ENCODE data around the gene CCDC8. TPM values are rescaled to one million over a fixed set of nuclear protein-coding genes. Genes with fewer than 3 reads are reported as not detected.

CCDC8 gene
- polyA plus RNA-seq, 2 of the 4 experiments (the other 2 are of a cell fraction), result 0.04 to 0.08 TPM

DNA sequence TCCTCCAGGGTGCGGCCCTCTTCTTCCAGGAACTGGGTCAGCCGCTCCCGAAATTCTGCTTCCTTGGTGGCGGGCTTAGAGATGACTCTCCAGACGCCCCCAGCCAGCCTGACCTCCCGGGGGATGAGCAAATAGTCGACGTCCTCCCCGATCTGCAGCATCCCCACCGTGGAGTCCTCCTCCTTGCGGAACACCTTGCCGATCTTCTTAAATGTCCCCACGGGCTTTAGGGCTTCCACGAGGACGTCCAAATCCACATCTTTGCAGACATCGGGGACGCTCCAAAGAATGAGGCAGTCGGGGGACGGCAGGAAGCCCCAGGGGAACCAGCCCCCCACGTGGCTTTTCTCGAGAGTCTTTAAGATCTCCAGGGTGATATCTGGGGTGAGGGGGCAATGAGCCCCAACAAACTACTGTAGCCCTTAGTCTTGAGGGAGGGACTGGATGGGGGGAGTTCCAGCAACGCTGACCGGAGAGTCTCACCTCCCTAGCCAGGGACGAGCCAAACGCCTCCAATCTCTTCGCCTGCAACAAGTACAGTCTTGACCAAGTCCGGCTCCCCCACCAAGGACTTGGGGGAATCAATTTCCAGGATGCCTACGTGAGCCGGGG is 608 bp downstream of the CCDC8 start:
- TF ChIP-seq ZSCAN20 (CRISPR knock-in tag; IDR thresholded peaks at IDR 0.05), result no peak
- no peak for TF ChIP-seq TP53 (CRISPR knock-in tag; IDR thresholded peaks at IDR 0.05)
- no peak for TF ChIP-seq CEBPB (IDR thresholded peaks at IDR 0.05)
- no peak for TF ChIP-seq MAZ (IDR thresholded peaks at IDR 0.05; ENCODE audit: borderline replicate concordance, low read depth, low read length)
- TF ChIP-seq, protein P1, sequence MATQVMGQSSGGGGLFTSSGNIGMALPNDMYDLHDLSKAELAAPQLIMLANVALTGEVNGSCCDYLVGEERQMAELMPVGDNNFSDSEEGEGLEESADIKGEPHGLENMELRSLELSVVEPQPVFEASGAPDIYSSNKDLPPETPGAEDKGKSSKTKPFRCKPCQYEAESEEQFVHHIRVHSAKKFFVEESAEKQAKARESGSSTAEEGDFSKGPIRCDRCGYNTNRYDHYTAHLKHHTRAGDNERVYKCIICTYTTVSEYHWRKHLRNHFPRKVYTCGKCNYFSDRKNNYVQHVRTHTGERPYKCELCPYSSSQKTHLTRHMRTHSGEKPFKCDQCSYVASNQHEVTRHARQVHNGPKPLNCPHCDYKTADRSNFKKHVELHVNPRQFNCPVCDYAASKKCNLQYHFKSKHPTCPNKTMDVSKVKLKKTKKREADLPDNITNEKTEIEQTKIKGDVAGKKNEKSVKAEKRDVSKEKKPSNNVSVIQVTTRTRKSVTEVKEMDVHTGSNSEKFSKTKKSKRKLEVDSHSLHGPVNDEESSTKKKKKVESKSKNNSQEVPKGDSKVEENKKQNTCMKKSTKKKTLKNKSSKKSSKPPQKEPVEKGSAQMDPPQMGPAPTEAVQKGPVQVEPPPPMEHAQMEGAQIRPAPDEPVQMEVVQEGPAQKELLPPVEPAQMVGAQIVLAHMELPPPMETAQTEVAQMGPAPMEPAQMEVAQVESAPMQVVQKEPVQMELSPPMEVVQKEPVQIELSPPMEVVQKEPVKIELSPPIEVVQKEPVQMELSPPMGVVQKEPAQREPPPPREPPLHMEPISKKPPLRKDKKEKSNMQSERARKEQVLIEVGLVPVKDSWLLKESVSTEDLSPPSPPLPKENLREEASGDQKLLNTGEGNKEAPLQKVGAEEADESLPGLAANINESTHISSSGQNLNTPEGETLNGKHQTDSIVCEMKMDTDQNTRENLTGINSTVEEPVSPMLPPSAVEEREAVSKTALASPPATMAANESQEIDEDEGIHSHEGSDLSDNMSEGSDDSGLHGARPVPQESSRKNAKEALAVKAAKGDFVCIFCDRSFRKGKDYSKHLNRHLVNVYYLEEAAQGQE (IDR thresholded peaks at IDR 0.05), result no peak
- TF ChIP-seq POLR2AphosphoS2 (conservative IDR thresholded peaks at IDR 0.05; ENCODE audit: low read length), result no peak
- no peak for TF ChIP-seq BCL3 (IDR thresholded peaks at IDR 0.05)
- no peak for TF ChIP-seq HDAC2 (IDR thresholded peaks at IDR 0.05)
- H3K4me1 ChIP-seq, result peaks cover 11% of the 10 kb centered on the region; the same call in 2 of the 3 replicates
- no peak overlapping the region for H3K4me2 ChIP-seq
- no peak overlapping the region for H3K27ac ChIP-seq
- ChIA-PET CTCF (interaction anchor here (1.2 to 22.6 kb wide), 6 partner anchors 8 to 132 kb away, joined by 4 to 501 read pairs (median 12); no protein-coding TSS in a partner anchor), POLR2A (no interaction called here)
- ATAC-seq (no peak), FAIRE-seq (no peak), DNase-seq (ENCODE audit: low read depth in 1 of 2, low spot score in 1 of 2) (no peak)
- H3K4me3 ChIP-seq, result no peak overlapping the region
- no peaks in the 10 kb centered on the region for H3K9me3 ChIP-seq
- 86% methylated on average over 25 of the region's 29 CpGs for WGBS (ENCODE audit: missing lambda C conversion rate)

- Histone ChIP-seq H3K27ac (no peak overlapping the region), H3K4me3 (no peak overlapping the region), H3K9me3 (no peaks in the 10 kb centered on the region), H3K4me1 (peaks cover 9% of the 10 kb centered on the region; the same call in 2 of the 3 replicates), H3K4me2 (no peak overlapping the region)
- FAIRE-seq, result no peak
- ATAC-seq, result no peak
- ChIA-PET POLR2A (no interaction called here), CTCF (interaction anchor here (0.7 to 22.6 kb wide), 7 partner anchors 10 to 131 kb away, joined by 4 to 501 read pairs (median 17); partner anchors contain the start of gene PNMA8A)
- DNase-seq (ENCODE audit: low read depth in 1 of 2, low spot score in 1 of 2), result no peak
- 89% methylated on average over 53 of the region's 54 CpGs for whole genome bisulfite sequencing (ENCODE audit: missing lambda C conversion rate)
- no peak for TF ChIP-seq HOXB5 (CRISPR knock-in tag; IDR thresholded peaks at IDR 0.05)
- no peak for TF ChIP-seq JUN (IDR thresholded peaks at IDR 0.05)
- TF ChIP-seq HOXB13 (CRISPR knock-in tag; IDR thresholded peaks at IDR 0.05; ENCODE audit: low read depth), result no peak
- no peak for TF ChIP-seq RNF2 (IDR thresholded peaks at IDR 0.05; ENCODE audit: borderline replicate concordance, low read depth)
- no peak for TF ChIP-seq RARB (CRISPR knock-in tag; IDR thresholded peaks at IDR 0.05)
- no peak for TF ChIP-seq SREBF2 (IDR thresholded peaks at IDR 0.05)
- TF ChIP-seq ZFP36 (IDR thresholded peaks at IDR 0.05; ENCODE audit: borderline replicate concordance, partially characterized antibody), result no peak
- no peak for TF ChIP-seq CHD2 (IDR thresholded peaks at IDR 0.05; ENCODE audit: low read length, partially characterized antibody)
- no peak for TF ChIP-seq RCOR1 (IDR thresholded peaks at IDR 0.05; ENCODE audit: low read depth, low read length)
- TF ChIP-seq USF2 (IDR thresholded peaks at IDR 0.05), result no peak
- no peak for TF ChIP-seq KDM5A (IDR thresholded peaks at IDR 0.05)
- TF ChIP-seq FOXS1 (CRISPR knock-in tag; IDR thresholded peaks at IDR 0.05), result no peak
- TF ChIP-seq CBX8 (IDR thresholded peaks at IDR 0.05), result no peak
- TF ChIP-seq, protein P2, sequence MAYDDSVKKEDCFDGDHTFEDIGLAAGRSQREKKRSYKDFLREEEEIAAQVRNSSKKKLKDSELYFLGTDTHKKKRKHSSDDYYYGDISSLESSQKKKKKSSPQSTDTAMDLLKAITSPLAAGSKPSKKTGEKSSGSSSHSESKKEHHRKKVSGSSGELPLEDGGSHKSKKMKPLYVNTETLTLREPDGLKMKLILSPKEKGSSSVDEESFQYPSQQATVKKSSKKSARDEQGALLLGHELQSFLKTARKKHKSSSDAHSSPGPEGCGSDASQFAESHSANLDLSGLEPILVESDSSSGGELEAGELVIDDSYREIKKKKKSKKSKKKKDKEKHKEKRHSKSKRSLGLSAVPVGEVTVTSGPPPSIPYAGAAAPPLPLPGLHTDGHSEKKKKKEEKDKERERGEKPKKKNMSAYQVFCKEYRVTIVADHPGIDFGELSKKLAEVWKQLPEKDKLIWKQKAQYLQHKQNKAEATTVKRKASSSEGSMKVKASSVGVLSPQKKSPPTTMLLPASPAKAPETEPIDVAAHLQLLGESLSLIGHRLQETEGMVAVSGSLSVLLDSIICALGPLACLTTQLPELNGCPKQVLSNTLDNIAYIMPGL (CRISPR knock-in tag; IDR thresholded peaks at IDR 0.05; ENCODE audit: borderline replicate concordance), result no peak
- TF ChIP-seq BCL3 (IDR thresholded peaks at IDR 0.05), result no peak
- TF ChIP-seq MAFK (IDR thresholded peaks at IDR 0.05; ENCODE audit: partially characterized antibody), result no peak
Observed at GRCh38 chr19:46411925-46412649, 1.3 kb downstream of the CCDC8 start.

All from A549 (cell line).